MM.1S (cell line): ENCODE results near the gene SOX2.

Experiments
- DNase-seq: peaks from one replicate; pipeline ENCODE4 v3.0.0-alpha.2; 2015
- H2AFZ ChIP-seq: fragments of 300-600 bp; sonication (generic); 2 replicates; pipeline ENCODE4 v1.6.0; 2016; ENCODE audit warnings: antibody characterized with exemption, low read length
- H3F3A ChIP-seq: fragments of 300-600 bp; sonication (generic); 2 replicates; pipeline ENCODE4 v1.6.1; 2016; ENCODE audit warnings: mild to moderate bottlenecking, antibody characterized with exemption, low read length, moderate library complexity, mixed read lengths; ENCODE audit not compliant: insufficient read depth
- H3K27ac ChIP-seq: fragments of 300-600 bp; sonication (generic); 2 replicates; pipeline ENCODE4 v1.5.1; 2016; ENCODE audit warnings: mild to moderate bottlenecking, low read length
- H3K27me3 ChIP-seq: fragments of 300-600 bp; sonication (generic); replicated peaks from 2 replicates; pipeline ENCODE4 v1.6.0; 2016; ENCODE audit warnings: low read length; ENCODE audit not compliant: insufficient read depth
- H3K36me3 ChIP-seq: fragments of 300-600 bp; sonication (generic); replicated peaks from 2 replicates; pipeline ENCODE4 v1.6.1; 2016; ENCODE audit warnings: mild to moderate bottlenecking, low read length, mixed read lengths; ENCODE audit not compliant: insufficient read depth
- H3K4me1 ChIP-seq: fragments of 300-600 bp; sonication (generic); 2 replicates; pipeline ENCODE4 v1.6.1; 2016; ENCODE audit warnings: low read length, mixed read lengths
- H3K4me2 ChIP-seq: fragments of 300-600 bp; sonication (generic); 2 replicates; pipeline ENCODE4 v1.6.0; 2016; ENCODE audit warnings: low read depth, low read length
- H3K4me3 ChIP-seq: fragments of 300-600 bp; sonication (generic); 2 replicates; pipeline ENCODE4 v1.5.1; 2016; ENCODE audit warnings: low read length, mixed read lengths
- H3K79me2 ChIP-seq: fragments of 300-600 bp; sonication (generic); 2 replicates; pipeline ENCODE4 v1.6.1; 2016; ENCODE audit warnings: mixed run types, low read length, mixed read lengths
- H3K9ac ChIP-seq: fragments of 300-600 bp; sonication (generic); 2 replicates; pipeline ENCODE4 v1.6.1; 2016; ENCODE audit warnings: low read length, mixed read lengths
- H3K9me2 ChIP-seq: fragments of 300-600 bp; sonication (generic); replicated peaks from 2 replicates; pipeline ENCODE4 v1.6.1; 2016; ENCODE audit warnings: mild to moderate bottlenecking, low read length, mixed read lengths; ENCODE audit not compliant: insufficient read depth
- H3K9me3 ChIP-seq: fragments of 300-600 bp; sonication (generic); replicated peaks from 2 replicates; pipeline ENCODE4 v1.6.1; 2016; ENCODE audit warnings: mild to moderate bottlenecking, low read length, mixed read lengths; ENCODE audit not compliant: insufficient read depth
- H4K20me1 ChIP-seq: fragments of 300-600 bp; sonication (generic); 2 replicates; pipeline ENCODE4 v1.6.1; 2016; ENCODE audit warnings: mild to moderate bottlenecking, low read length, moderate library complexity, mixed read lengths; ENCODE audit not compliant: insufficient read depth
- EZH2 ChIP-seq: fragments of 300-600 bp; sonication (generic); optimal IDR thresholded peaks from 2 replicates; pipeline ENCODE3; 2017; ENCODE audit warnings: low read depth, mild to moderate bottlenecking, antibody characterized with exemption, low read length, mixed read lengths
- EZH2phosphoT487 ChIP-seq: fragments of 300-600 bp; sonication (generic); IDR thresholded peaks from 2 replicates; pipeline ENCODE4 v1.6.1; 2018; ENCODE audit warnings: antibody characterized with exemption, low read length
- TF ChIP-seq, protein P1 (sequence below): fragments of 300-600 bp; sonication (generic); IDR thresholded peaks from 2 replicates; pipeline ENCODE4 v1.5.1; 2016; ENCODE audit warnings: antibody characterized with exemption, low read length, mixed read lengths

Gene SOX2

DNA sequence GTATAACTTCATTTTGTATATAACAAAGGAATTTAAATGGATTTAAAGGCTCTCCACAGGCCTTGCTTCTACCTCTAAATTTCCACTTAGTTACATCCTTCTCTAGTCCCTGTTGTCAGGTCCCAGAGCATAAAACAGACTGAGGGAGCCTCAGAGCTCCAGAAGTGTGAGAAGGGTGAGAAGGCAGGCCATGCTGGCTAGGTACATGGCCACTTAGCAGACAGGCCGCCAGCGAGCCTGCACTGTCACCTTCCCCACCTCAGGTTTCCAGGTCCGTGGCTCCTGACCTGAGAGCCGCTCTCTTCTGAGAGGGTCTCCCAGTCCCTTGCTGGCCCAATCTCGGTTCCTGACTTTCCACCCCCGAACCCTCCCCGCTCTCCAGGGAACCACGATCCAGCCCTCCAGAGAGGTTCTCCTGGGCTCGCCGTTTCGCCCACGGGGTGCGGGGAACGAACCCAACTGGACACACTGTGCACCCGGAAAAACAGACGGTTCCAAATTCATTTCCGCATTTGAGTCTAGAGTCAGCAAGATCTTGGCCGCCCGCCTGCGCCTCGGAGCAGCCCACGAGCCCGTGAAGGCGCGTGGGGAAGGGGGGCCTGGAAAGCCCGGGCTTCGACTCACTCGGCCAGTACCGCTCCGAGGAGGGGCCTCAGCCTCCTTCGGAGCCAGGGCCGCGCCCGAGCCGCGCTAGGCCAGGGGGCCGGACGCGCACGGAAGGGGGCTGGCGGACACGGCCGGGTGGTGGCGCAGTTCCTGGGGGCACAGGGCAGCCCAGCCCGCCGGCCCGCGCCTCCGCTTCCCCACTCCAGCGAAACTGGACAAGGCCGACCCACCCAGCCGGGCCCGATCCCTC is 16.7 kb upstream of the SOX2 start:
- TF ChIP-seq EZH2phosphoT487: no peak
- TF ChIP-seq EZH2: no peak
- TF ChIP-seq, protein P1, sequence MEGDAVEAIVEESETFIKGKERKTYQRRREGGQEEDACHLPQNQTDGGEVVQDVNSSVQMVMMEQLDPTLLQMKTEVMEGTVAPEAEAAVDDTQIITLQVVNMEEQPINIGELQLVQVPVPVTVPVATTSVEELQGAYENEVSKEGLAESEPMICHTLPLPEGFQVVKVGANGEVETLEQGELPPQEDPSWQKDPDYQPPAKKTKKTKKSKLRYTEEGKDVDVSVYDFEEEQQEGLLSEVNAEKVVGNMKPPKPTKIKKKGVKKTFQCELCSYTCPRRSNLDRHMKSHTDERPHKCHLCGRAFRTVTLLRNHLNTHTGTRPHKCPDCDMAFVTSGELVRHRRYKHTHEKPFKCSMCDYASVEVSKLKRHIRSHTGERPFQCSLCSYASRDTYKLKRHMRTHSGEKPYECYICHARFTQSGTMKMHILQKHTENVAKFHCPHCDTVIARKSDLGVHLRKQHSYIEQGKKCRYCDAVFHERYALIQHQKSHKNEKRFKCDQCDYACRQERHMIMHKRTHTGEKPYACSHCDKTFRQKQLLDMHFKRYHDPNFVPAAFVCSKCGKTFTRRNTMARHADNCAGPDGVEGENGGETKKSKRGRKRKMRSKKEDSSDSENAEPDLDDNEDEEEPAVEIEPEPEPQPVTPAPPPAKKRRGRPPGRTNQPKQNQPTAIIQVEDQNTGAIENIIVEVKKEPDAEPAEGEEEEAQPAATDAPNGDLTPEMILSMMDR: peak; percentile 30
- peak overlapping the region; percentile 66 for H2AFZ ChIP-seq
- H3F3A ChIP-seq: no peaks in the 10 kb centered on the region
- no peaks in the 10 kb centered on the region for H4K20me1 ChIP-seq
- no peak for DNase-seq
- H3K4me2 ChIP-seq: peak overlapping the region; percentile 81
- H3K4me1 ChIP-seq: no peaks in the 10 kb centered on the region
- peak overlapping the region; percentile 56 for H3K4me3 ChIP-seq
- no peaks in the 10 kb centered on the region for H3K36me3 ChIP-seq
- H3K27ac ChIP-seq: no peak overlapping the region
- H3K27me3 ChIP-seq: 0 out of 2 replicates have a peak, but pooled peaks cover 7% of the 10 kb centered on the region
- no peaks in the 10 kb centered on the region for H3K9me2 ChIP-seq
- H3K9ac ChIP-seq: no peak overlapping the region
- H3K79me2 ChIP-seq: no peaks in the 10 kb centered on the region
- no peaks in the 10 kb centered on the region for H3K9me3 ChIP-seq

DNA sequence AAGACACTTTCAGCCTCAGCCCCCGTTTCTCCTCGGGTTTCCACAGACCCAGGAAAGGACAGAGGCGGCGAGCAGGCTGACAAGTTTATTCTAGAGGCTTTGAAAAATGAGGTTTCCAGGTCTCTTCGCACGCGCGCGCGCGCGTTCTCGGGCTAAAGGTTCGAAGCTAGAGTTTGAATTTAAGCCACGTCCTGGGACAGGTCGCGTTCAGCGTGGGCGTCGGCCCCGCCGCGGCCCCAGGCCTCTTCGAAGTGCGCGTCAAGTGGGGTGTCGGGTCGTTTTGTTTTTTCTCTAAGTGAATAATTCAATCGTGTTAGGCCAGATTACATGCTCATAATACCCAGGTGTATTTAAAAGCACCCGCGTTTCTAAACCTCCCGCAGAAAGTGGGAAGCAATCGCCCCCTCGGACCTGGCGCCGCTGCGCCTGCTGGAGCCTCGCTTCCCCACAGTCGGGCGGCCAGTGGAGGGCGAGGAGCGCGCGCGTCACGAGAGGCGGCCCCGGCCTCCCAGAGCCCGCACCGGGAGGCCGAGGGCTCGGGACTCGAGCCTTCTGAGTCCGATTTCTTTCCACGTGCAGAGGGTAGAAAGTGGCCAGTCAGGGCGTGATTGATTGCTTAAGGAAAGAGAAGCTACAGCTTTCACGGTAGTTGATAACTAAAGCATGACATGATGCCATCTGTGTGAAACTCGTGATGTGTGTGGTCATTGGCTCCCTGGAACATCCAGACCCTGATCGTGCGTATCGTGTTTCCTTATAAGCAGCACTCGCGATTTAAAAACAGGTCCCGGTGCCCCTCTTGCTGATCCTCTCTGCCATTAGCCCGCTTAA is 15.8 kb upstream of the SOX2 start:
- Histone ChIP-seq H3K4me3 (peak overlapping the region; percentile 56), H3K9me2 (no peaks in the 10 kb centered on the region), H3K4me1 (peaks cover 2% of the 10 kb centered on the region), H3K4me2 (peak overlapping the region; percentile 81), H2AFZ (peak overlapping the region; percentile 66), H3K9me3 (no peaks in the 10 kb centered on the region), H3K27me3 (0 out of 2 replicates have a peak, but pooled peaks cover 7% of the 10 kb centered on the region), H3K36me3 (no peaks in the 10 kb centered on the region), H3K27ac (no peak overlapping the region), H3K9ac (peak overlapping the region; percentile 2; the same call in 1 of the 2 replicates), H3F3A (peaks cover 4% of the 10 kb centered on the region), H3K79me2 (no peaks in the 10 kb centered on the region), H4K20me1 (no peaks in the 10 kb centered on the region)
- no peak for TF ChIP-seq EZH2
- TF ChIP-seq, protein P1: no peak
- no peak for TF ChIP-seq EZH2phosphoT487
- no peak for DNase-seq

GRCh38 chr3:181696626-181697230 is 15.0 kb upstream of the SOX2 start:
- H3K79me2 ChIP-seq: no peaks in the 10 kb centered on the region
- no peak overlapping the region for H3K4me2 ChIP-seq
- no peak overlapping the region for H3K27ac ChIP-seq
- H3K9ac ChIP-seq: no peak overlapping the region
- 0 out of 2 replicates have a peak, but pooled peaks cover 7% of the 10 kb centered on the region for H3K27me3 ChIP-seq
- no peak overlapping the region for H3K4me3 ChIP-seq
- H3K9me2 ChIP-seq: no peaks in the 10 kb centered on the region
- peaks cover 6% of the 10 kb centered on the region for H3K4me1 ChIP-seq
- TF ChIP-seq EZH2 (no peak), EZH2phosphoT487 (no peak)
- TF ChIP-seq, protein P1: no peak
- H3F3A ChIP-seq: peaks cover 6% of the 10 kb centered on the region
- no peaks in the 10 kb centered on the region for H3K36me3 ChIP-seq
- no peaks in the 10 kb centered on the region for H4K20me1 ChIP-seq
- H2AFZ ChIP-seq: 0 out of 2 replicates have a peak overlapping the region, but pooled peaks have one; percentile 66
- no peaks in the 10 kb centered on the region for H3K9me3 ChIP-seq
- no peak for DNase-seq
